SK-N-SH treated with all-trans-retinoic acid at 6 μM for 48 hours (cell line): ENCODE data around the gene RABGAP1L.

ENCODE experiments used
- CSDC2 ChIP-seq: fragments of 250-450 bp; sonication (Bioruptor Pico); IDR thresholded peaks from 2 replicates; pipeline ENCODE4 v1.5.0; 2020; ENCODE audit warnings: mild to moderate bottlenecking, moderate library complexity
- PATZ1 ChIP-seq: fragments of 250-450 bp; sonication (Bioruptor Pico); IDR thresholded peaks from 2 replicates; pipeline ENCODE4 v1.8.0; 2020; ENCODE audit warnings: mild to moderate bottlenecking, moderate library complexity, borderline replicate concordance
- TOX ChIP-seq: fragments of 250-450 bp; sonication (Bioruptor Pico); IDR thresholded peaks from 2 replicates; pipeline ENCODE4 v1.8.0; 2021; ENCODE audit warnings: mild to moderate bottlenecking, moderate library complexity, borderline replicate concordance
- ZC3H10 ChIP-seq: fragments of 250-450 bp; sonication (Bioruptor Pico); IDR thresholded peaks from 2 replicates; pipeline ENCODE4 v1.5.1; 2021; ENCODE audit warnings: mild to moderate bottlenecking, moderate library complexity
- ZFP3 ChIP-seq: fragments of 250-450 bp; sonication (Bioruptor Pico); IDR thresholded peaks from 2 replicates; pipeline ENCODE4 v1.5.0; 2020; ENCODE audit warnings: mild to moderate bottlenecking, moderate library complexity
- ZNF8 ChIP-seq: fragments of 450-650 bp; formaldehyde crosslinking; IDR thresholded peaks from 2 replicates; pipeline ENCODE4 v1.5.0; 2020; ENCODE audit warnings: mild to moderate bottlenecking, moderate library complexity

GRCh38 chr1:174700775-174701174, 541.5 kb downstream of the RABGAP1L start:
- TF ChIP-seq ZNF8 (CRISPR knock-in tag) (no peak), TOX (CRISPR knock-in tag) (no peak), ZFP3 (CRISPR knock-in tag) (no peak), CSDC2 (CRISPR knock-in tag) (no peak), ZC3H10 (no peak), PATZ1 (CRISPR knock-in tag) (no peak)
